Fibroblast of peridontal ligament (primary cell): ENCODE measurements around the gene AUTS2.
A peak's percentile ranks its signal among the peaks of the same experiment; 100 is the strongest.

Experiments
- DNase-seq: peaks from one replicate; pipeline ENCODE4 v3.0.0-alpha.2; 2010; ENCODE audit errors: extremely low read depth

AUTS2 gene

DNA sequence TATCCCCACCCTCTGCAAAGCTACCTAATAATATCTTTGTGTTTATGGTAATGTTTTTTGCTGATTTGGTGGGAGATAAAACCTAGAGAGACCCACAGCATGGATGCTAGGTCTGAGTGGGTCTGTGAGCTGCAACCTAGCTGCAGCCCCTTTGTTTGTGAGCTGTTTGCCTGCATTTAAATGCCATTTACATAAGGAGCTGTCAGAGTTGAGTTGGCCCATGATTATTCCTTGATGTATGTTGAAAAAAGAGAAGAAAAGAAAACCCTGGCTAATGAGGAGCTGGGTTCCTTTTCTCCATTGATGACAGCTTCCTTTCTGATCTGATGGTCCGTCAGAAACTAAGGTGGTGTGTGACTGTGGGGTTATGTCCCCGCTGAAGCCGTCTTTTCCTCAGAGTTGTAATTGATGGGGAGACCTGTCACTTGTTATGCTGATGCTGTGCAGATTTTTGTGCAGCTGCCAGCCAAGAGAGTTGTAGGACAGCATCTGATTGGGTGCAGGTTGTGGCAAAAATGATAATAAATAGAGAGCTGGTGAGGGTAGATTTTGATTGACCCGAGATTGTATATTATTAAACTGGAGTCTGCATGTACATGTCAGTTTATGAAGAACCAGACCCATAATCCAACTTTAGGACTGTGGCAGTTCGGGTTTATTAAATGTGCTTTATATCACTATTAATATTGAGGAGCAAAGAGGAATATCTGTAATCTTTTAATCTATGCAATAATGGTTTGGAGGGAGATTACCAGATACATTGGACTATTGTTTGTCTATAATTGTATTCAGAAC is 219.8 kb downstream of the AUTS2 start:
- DNase-seq = no peak

DNA sequence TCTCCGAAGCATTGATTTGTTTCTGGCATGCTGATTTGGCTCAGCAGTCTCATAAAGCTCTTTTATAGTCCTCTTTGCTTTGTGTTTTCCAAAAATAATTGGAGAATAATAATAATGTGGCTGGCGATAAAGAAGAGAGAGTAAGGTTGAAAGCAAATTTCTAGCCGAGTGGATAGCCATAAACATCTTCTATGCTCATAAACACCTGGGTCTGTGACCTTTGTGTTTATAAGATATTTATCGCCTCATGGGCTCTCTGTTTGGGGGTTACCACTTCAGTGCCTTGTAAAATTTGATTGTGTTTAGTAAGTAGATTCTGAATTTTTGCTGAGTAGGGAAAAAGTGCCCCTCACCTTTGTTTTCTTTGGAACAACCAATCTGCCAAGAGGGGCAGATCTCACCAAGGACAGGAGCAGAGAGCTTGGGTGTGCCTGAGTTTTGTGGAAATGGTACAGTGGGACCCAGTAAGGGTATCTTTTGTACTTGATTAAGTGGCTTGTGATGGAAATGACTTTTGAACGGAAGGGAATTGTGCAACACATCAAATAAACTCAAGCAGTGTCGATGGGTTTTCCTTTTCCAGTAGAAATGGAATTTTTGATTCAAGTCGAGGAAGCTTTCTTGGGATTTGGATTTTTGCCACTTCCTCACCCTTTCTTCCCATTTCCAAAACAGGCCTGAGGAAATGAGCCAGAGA is 220.5 kb downstream of the AUTS2 start:
- no peak for DNase-seq

DNA sequence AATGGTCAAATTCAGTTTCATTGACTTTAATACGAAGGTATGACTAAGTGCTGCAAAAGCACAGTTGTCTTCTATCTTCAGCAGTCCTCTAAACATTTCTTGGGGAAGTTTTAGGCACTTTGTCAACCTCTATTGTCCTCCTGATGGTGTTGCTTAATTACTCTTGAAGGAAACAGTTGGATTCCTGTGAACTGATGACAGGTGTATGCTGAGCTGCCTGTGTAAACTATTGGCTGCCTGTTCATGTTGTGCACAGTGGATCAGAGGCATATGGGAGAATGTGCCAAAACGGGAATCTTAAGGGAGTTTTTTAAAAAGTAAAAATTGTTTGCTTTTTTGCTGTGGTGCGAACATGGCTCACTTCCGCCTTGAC is 221.0 kb downstream of the AUTS2 start:
- no peak for DNase-seq

DNA sequence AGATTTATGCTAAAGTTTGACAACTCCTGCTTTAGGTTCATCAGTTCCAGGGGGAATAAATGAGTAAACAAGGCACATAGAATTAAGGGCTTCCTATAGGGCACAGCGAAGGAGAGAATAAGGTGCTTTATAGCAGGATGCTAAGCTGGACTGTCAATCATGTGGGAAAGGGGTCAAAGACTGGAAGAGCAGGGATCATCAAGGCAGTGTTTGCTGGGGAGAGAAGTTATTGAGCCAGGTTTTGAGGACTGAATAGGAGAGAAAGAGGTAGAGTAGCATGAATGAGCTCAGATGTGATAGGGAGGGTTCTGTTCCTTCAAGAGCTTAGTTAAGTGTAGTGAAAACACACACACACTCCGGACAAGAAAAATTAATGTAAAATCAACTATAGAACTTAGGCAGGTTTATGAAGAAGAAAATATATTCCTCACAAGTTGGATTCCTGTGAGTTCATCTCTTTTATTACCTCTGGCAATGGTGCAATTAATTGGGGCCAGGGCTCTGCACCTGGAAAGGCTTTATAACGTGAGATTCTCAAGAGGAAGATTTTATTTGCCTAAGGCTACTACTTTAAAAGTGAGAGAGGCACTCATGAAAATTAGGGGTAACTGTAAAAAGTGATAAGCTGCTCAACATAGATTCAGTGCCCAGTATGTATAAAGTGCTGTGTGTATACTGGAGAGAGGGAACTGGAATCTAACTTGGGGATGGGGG is 222.4 kb downstream of the AUTS2 start:
- no peak for DNase-seq

DNA sequence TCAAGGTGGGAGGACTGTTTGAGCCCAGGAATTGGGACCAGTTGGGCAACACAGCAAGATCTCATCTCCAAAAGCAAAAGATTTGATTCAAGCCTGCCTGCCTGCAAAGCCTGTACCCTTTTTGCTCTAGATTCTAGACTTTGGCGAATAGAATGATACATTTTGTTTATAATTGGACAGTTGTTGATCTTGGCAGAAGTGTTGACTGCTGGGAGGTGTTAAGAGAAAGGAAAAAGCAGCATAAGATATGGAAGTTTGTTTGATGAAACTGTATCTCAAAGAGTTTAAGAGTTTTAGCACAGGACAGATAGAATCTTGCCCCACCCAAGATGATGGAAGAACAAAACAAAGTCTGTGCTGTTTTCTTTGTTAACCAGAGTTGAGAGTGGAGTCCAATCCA is 224.1 kb downstream of the AUTS2 start:
- DNase-seq = no peak

DNA sequence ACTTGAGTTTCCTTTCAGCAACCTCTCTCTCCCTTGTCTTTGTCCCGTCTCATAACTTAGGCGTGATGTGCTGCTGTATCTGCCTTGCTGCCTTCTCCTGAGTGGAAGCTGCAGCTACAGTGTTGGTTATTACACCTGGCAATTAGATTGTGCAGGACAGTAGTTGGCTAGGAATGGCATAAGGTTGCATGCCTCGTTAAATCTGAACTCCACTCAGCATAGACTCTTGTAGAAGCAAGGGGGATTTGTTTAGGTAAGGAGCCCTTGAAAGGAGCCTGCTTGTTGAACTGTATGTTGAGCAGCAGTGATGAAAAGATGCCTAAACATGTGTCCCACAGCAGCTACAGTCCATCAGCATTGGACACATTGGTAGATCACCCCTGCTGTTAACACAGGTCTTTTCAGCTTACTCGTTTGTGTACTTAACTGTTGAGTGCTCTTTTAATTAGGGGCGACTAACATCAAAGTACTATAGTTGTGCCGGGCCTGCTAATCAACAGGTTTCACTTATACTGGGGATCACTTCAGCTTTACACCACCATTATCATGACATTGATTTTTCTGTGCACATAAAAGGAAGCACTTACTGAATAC is 225.0 kb downstream of the AUTS2 start:
- no peak for DNase-seq

DNA sequence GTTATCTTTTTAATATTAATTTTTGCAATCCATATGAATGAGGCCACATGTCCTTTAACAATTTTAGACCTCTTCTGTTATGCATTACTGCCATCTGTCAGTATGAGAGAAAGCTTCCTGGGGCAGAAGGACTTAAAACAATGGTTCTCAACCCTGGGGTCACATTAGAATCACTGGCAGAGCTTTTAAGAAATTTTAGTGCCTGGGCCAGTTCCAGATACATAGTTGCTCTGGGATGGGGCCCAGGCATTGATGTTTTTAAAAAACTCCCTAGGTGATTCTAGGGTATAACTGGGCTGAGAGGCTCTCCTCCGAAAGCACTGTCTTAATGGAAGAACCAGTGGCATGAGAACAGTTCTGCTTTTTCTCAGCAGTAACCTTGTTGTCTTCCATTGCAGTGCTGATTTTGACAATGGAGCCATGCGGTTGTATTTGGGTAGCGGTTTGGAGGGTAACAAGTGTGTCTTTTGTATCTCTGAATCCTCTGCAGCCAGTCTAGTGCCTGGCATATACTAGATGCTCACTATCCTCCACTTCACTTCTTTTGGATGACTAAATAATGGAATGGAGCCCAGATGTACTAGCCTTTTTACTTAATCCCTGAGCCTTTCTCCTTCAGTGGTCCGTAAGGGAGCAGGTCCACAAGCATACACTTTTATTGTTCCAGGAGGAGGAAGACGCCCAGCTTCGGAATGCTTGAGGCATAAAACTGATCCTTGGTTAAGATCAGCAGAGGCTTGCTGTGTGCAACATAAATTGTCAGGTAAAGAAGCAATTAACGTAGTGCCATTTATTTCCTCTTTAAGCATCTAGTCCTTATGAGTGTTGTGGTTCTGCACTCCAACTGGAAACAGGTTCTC is 227.1 kb downstream of the AUTS2 start:
- no peak for DNase-seq

DNA sequence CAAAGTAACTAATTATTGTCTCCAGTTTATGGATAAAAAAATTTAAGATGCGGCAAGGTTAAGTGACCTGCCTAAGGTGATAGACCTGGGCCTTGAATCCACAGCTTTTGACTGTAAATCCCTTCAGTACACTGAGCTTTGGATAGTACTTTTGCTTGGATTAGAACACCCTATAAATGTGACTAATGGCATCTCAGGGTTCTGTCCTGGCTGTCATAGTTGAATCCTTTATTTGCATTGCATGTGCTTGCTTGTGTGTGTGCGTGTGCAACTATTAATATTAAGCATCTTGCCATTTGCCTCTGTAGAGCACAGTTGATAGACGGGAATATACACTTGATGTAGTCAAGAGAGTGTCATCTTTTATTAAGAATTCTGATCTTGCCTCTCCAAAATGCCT is 228.0 kb downstream of the AUTS2 start:
- DNase-seq = no peak

DNA sequence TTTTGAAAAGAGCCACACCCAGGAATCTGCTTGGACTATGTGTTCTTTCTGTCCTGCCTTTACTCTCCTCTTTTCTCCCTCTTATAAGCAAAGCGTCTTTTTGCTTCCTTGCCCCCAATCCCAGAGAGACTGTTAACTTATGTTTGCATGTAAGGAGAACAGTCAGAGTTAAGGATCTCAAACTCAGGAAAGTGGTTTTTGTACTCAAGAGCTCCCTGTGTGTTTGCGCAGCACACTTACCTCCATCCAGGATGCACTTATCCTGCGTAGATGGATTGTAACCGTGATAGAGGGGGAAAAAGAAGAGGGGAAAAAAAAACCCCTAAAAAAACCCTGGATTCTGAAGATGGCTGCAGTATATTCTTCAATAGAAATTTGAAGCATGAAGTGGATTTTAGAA is 228.9 kb downstream of the AUTS2 start:
- no peak for DNase-seq

DNA sequence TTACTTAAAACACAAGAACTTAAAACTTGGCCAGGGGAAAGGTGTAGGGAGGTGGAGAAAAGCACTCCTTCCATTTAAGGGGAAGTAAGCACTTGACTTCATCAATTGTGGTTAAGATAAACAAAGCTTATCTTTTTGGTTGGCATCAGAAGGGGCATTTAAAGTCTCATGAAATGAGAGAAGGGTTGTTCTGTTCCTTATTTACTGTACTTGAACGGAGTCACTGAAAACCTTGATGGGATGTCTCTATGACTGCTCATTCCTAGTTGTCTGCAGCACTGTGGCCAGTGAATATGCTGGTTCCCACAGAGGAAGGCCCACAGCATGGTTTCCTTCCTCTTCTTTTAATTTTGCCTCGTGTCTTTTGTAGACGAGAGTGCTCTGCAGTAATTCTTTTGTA is 229.3 kb downstream of the AUTS2 start:
- no peak for DNase-seq

DNA sequence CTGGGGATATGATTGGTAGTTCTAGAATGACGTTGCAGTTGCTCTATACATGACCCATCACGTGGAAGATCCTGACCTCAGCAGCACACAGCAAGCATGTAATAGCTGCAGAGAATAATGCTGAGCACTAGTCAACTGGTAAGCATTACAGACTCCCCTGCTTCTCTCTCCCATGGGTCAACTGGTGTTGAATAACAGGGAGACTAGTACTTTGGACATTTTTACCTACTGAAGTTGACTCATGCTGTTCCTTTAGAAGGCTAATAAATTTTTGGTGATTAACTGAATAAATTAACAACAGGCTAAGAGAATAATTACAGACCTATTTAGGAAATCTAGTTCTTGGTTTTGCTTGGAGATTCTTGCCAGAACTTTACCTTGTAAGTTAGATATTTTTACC is 234.1 kb downstream of the AUTS2 start:
- no peak for DNase-seq

DNA sequence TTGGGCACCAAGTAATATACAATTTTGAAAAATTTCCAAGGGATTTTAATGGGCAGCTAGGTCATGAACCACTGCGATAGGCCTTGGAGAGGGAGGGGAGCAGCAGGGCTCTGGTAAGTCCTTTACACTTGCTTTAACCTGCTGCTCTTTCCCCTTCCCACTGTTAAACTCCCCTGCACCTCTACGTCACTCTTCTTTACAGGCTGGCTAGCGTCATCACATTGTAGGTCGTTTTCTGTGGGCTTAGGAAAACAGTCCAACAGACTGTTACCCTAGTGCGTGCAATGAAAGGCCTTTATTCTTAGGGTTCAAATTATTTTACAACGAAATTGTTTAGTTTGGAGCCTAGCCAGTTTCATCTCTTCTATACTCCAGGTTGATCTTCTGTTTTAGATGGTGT is 235.7 kb downstream of the AUTS2 start:
- no peak for DNase-seq

DNA sequence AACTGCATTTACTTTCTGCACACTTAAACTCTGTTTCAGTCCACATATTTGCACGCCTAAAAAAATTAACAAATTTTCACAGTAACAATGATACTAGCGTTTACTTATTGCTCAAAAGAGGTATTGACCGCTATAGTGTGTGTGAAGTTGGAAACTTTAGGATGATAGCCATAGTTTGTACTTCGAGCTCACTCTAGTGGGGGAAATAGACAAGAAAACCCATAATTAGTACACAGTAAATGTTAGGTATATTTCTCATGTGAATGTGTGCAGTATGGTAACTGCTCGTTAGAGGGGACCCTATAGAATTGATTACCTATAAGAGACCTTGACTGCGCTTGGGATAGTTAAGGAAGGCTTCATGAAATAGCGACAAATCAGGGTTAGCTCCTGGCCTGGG is 238.4 kb downstream of the AUTS2 start:
- no peak for DNase-seq

DNA sequence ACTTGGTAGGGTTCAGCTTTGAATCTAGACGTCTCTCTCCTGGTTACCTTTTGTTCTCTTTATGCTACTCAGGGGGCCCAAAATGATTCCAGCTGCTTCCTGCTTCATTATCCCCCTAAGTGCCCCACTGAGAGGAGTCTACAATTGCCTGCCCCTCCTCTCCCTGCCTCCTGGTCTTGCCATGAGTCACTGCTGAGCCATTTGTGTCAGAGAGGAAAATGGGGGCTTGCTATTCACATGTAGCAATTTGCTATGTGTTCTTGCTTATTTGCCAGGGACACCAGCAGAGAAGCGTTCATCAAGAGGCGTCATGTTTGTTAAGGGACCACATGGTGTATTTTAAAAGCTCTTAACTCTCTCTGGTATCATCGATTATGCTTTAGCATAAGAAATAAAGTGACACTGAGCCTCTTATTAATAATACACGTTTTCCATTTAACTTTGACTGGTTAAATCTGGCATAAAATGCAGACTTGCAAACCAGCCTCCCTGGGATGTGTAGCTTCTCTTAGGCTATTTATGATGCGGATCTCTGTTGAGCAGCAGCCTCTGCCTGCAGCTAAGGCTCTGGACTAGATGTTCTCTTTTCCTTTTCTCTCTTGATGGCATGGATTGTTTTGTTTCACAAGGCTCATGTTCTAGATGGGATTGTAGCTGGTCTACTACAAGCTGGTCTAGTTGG is 239.3 kb downstream of the AUTS2 start:
- DNase-seq = no peak

DNA sequence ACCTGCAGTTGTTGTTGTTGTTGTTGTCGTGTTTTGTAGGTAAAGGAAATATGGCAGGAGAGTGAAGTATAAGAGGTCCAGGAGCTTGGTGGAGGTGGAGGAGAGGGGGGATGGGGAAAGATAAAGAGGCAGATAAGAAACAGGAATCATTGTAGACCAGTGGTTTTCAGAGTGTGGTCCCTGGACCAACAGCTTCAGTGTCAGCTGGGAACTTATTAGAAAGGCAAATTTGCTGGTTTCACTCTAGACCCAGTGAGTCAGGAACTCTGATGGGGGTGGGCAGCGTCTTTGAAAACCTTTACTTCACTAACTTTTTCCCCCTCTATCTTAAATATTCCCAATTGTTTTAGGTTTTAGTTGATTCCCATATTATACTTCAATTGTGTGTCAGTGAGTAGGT is 241.5 kb downstream of the AUTS2 start:
- DNase-seq = no peak

DNA sequence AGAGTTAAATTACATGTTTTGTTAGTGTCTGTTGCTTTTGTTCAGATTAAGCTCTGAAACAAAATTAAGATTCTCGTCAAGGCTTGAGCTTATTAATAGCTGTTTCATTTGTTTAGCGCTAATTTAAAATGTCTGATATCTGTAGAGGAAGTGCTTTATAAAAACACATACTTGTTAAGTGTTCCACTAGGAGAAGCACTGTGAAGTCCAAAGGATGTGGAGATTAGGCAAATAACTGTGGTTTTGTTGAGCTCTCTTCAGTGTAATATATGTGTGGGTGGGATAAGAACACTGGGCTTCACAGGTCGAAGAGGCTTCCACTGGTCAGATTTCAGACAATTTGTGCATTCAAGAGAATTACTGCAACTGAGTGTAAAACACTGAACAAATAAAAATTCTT is 242.0 kb downstream of the AUTS2 start:
- DNase-seq = no peak

DNA sequence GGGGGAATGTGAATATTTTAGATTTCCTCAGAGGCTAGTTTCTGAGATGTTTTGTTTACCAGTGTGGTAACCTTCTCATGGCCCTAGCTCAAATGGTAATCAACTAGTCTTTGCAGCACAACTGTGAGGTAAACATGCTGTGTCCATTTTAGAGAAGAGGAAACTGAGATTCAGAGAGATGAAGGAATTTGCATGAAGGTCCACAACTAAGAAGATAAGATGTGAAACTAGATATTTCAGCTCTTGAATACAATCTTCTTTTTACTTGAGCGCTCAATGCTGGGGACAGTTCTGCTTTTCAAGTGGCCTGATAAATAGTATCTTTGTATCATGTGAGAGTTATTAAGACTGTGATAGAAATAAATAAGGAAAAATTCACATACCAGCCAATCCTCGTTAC is 245.4 kb downstream of the AUTS2 start:
- no peak for DNase-seq

DNA sequence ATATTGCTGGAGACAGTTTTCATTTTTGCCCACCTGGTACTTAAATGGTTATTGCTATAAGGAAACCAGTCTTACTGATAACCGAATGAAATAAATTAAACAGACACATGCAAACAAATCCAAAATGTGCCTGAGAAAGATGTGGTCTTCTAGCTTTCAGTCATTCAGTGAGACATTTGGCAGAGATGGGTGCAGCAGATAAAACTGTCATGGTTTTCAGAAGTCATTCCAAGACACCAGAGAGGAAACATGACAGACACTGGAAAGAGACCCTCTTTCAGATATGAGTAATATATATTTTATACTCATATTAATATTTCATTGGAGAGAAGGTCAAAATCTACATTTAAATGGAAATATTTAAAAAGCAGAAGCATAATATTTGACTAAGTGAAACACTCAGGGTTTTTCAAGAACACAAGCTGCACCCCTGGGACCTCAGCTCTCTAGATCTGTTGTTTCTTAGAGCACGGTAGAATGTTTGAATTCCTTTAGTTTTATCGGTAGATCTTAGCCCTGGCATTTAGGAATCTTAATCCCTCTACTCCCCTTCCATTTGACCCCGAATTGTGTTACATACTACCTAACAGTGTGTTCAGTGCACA is 246.1 kb downstream of the AUTS2 start:
- no peak for DNase-seq

DNA sequence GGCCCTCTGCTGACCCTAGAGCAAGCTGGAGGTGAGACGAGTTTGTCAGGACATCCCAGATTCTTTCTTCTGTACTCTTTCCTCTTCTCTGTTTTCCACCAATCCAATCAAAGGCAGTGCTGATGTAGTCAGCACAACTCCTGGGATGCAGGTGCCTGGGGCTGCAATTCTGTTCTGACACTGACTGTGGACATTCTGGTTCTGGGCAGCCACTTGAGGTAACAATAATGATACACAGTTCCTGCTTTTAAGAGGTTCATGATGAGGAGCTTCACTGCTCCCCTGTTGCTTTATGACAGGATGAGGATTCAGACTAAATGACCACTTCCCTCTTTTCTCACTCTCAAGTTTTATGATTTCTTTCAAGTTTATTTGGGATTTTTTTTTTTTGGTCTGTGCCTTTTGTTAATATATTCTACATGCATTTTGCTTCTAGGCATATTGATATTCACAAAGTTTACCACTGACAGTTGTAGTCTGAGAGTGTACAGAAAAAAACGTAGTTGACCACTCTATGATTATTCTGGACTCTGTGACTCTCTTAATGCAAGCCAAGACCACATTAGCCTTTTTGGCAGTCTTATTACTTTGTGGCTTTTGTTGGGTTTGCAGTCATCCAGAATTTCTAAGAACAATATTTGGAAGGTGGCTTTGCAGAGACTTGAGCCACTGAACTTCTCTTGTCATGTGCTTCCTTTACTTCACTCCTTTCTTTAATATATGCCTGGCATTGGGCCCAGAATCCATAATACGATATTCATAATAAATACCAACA is 247.6 kb downstream of the AUTS2 start:
- DNase-seq = peak; percentile 1
